ENCODE data around the gene TMEM270. TPM values are rescaled to one million over a fixed set of nuclear protein-coding genes. Genes with fewer than 3 reads are reported as not detected.
A peak's percentile ranks its signal among the peaks of the same experiment; 100 is the strongest.

TMEM270 gene
- total and polyA plus RNA-seq, 2 of the 8 experiments (the other 6 are each of a cell fraction or from before 2014, with no cell fraction given) = 0.26 TPM; not detected in 1

- no peak for FAIRE-seq
- Histone ChIP-seq H3K14ac (ENCODE audit: insufficient read length) (peak within 1 kb of the TSS; percentile 40), H4K8ac (ENCODE audit: extremely low read depth, insufficient read depth, low read length) (peak within 1 kb of the TSS; percentile 88), H3K27ac (ENCODE audit: low read depth, low read length) (0 out of 2 replicates have a peak within 1 kb of the TSS, but pooled peaks have one; percentile 61), H3K4me1 (replicated peaks in 1 of 4; ENCODE audit: control insufficient read depth in 3 of 4, insufficient read depth in 4 of 4, low read length in 3 of 4) (peaks cover 0 to 11% (median 5%) of the 10 kb centered on the region in 4 experiments; a peak in 5 of 7 replicates), H3K9me3 (ENCODE audit: insufficient read depth in 2 of 2, low read depth in 1 of 2, low read length in 1 of 2) (no peaks in the 10 kb centered on the region; a peak in 1 of 4 replicates), H2AFZ (ENCODE audit: low read length) (peak within 1 kb of the TSS; percentile 95; the same call in 1 of the 2 replicates), H3K4ac (replicated peaks; ENCODE audit: insufficient read length, low read depth, low read length) (peak within 1 kb of the TSS; percentile 91), H3K27me3 (replicated peaks in 1 of 4; ENCODE audit: control insufficient read depth in 3 of 4, extremely low read depth in 1 of 4, insufficient read depth in 3 of 4, low read length in 3 of 4) (no peaks in the 10 kb centered on the region), H4K91ac (replicated peaks; ENCODE audit: insufficient read length, low read length) (peak within 1 kb of the TSS; percentile 85), H3K36me3 (ENCODE audit: control insufficient read depth in 2 of 4, insufficient read depth in 4 of 4, low read length in 3 of 4) (no peaks in the 10 kb centered on the region), H2AK5ac (ENCODE audit: low read depth, low read length) (peak within 1 kb of the TSS; percentile 53; the same call in 1 of the 2 replicates), H2BK12ac (ENCODE audit: low read depth, low read length) (peak within 1 kb of the TSS; percentile 60; the same call in 1 of the 2 replicates), H3K56ac (replicated peaks; ENCODE audit: insufficient read length, low read depth, low read length) (peak within 1 kb of the TSS; percentile 82), H2BK120ac (replicated peaks; ENCODE audit: low read depth, low read length) (peak within 1 kb of the TSS; percentile 64), H3K23me2 (ENCODE audit: low read depth, low read length) (peaks cover 6% of the 10 kb centered on the region; the same call in 1 of the 2 replicates), H3K79me2 (ENCODE audit: control insufficient read depth in 1 of 2, insufficient read depth in 2 of 2, low read length in 2 of 2) (no peaks in the 10 kb centered on the region), H2BK5ac (ENCODE audit: low read depth, low read length) (peak within 1 kb of the TSS; percentile 87; the same call in 1 of the 2 replicates), H3K23ac (ENCODE audit: insufficient read length) (no peak within 1 kb of the TSS), H4K20me1 (replicated peaks in 1 of 2; ENCODE audit: control insufficient read depth in 1 of 2, insufficient read depth in 2 of 2, low read length in 2 of 2) (no peaks in the 10 kb centered on the region), H4K5ac (ENCODE audit: insufficient read length, low read depth, low read length) (peak within 1 kb of the TSS; percentile 97), H3K9ac (replicated peaks in 1 of 4; ENCODE audit: extremely low read depth in 1 of 4, low read depth in 3 of 4, low read length in 3 of 4) (peak within 1 kb of the TSS in 3 of 4 experiments; percentile 56 to 78 (median 60); a peak in 6 of 7 replicates), H2BK15ac (ENCODE audit: low read length) (0 out of 2 replicates have a peak within 1 kb of the TSS, but pooled peaks have one; percentile 29), H3K79me1 (ENCODE audit: low read depth, low read length) (no peaks in the 10 kb centered on the region), H3K4me2 (ENCODE audit: insufficient read depth in 1 of 2, low read depth in 2 of 2, low read length in 2 of 2) (peak within 1 kb of the TSS; percentile 63 to 96), H2BK20ac (ENCODE audit: low read length) (0 out of 2 replicates have a peak within 1 kb of the TSS, but pooled peaks have one; percentile 61), H3K18ac (ENCODE audit: extremely low read depth, low read length) (peak within 1 kb of the TSS; percentile 87), H3K4me3 (ENCODE audit: extremely low read depth in 1 of 4, insufficient read depth in 2 of 4, low read depth in 3 of 4, low read length in 4 of 4) (peak within 1 kb of the TSS; percentile 52 to 78 (median 58))
- peak; percentile 82 to 91 for DNase-seq (ENCODE audit: low read depth in 1 of 2, low spot score in 2 of 2)
- ChIA-PET CTCF (ENCODE audit: partially characterized antibody) (interaction anchor here (0.6 to 7.1 kb wide), 8 partner anchors 10 to 184 kb away, joined by 3 to 65 read pairs (median 10); partner anchors contain the start of genes ABHD11 and CLDN4), POLR2A (ENCODE audit: partially characterized antibody) (interaction anchor here (0.7 to 6.5 kb wide), 10 partner anchors 8 to 108 kb away, joined by 3 to 96 read pairs (median 4); partner anchors contain the start of genes CLDN3 and CLDN4)
- 27% methylated on average over 19 of the region's 45 CpGs; no CpG with 5 or more reads in 1 of the 2 experiments for WGBS, 2 experiments (ENCODE audit: extremely low coverage in 1 of 2, insufficient coverage in 1 of 2, insufficient read length in 1 of 2, insufficient replicate concordance in 2 of 2, low coverage in 1 of 2, low lambda C conversion rate in 2 of 2, missing lambda C conversion rate in 1 of 2)
- TF ChIP-seq TAF1 (IDR thresholded peaks at IDR 0.05; ENCODE audit: low read depth, low read length) (peak; percentile 53; the same call in 1 of the 2 replicates), EGR1 (IDR thresholded peaks at IDR 0.05; ENCODE audit: borderline replicate concordance, low read depth, low read length) (no peak), MAX (IDR thresholded peaks at IDR 0.05) (0 out of 2 replicates have a peak, but pooled peaks have one; percentile 6), SP1 (IDR thresholded peaks at IDR 0.05; ENCODE audit: low read depth, low read length) (0 out of 2 replicates have a peak, but pooled peaks have one; percentile 23), CTCF (IDR thresholded peaks at IDR 0.05; ENCODE audit: control extremely low read depth in 1 of 3, insufficient read depth in 1 of 3, low read depth in 1 of 3, low read length in 3 of 3) (no peak), PHF8 (conservative IDR thresholded peaks at IDR 0.05; ENCODE audit: low read depth, low read length) (peak; percentile 77), TBP (IDR thresholded peaks at IDR 0.05; ENCODE audit: low read depth, low read length) (peak; percentile 58; the same call in 1 of the 2 replicates)
These were observed 18.6 kb upstream of the TMEM270 start, which contains the start of gene METTL27 for GRCh38 chr7:73842067-73842976. TSS of gene METTL27 (minus strand) at chr7:73842516. CDS start at chr7:73842140, 376 bp downstream.
